Adrenal gland (tissue), 12 donors: ENCODE measurements around the gene GALNT6. TPM values are rescaled to one million over a fixed set of nuclear protein-coding genes. Genes with fewer than 3 reads are reported as not detected.

Experiments
- DNase-seq, 7 donors: peaks; one replicate each; pipeline ENCODE4 v3.0.0-alpha.2; 2019 to 2020
- H3K27ac ChIP-seq, 5 donors: fragments of 200-600 bp; sonication (generic) in 4 of 5; 1 replicate in 3 of 5; 2 replicates in 2 of 5; pipeline versions ENCODE4 v1.5.1 to v1.8.0; 2016 to 2020; ENCODE audit warnings: mild to moderate bottlenecking in 1 of 5
- H3K27me3 ChIP-seq: fragments of 200-600 bp; 2 replicates; pipeline ENCODE4 v1.8.0; 2021
- H3K36me3 ChIP-seq, 2 donors: fragments of 200-600 bp; replicated peaks in 1 of 2; 1 replicate in 1 of 2; 2 replicates in 1 of 2; pipeline versions ENCODE4 v1.5.1 to v1.8.0; 2018 to 2022
- H3K4me1 ChIP-seq, 2 donors: fragments of 200-600 bp; replicated peaks in 1 of 2; 1 replicate in 1 of 2; 2 replicates in 1 of 2; pipeline versions ENCODE4 v1.5.1 to v1.8.0; 2018 to 2021
- H3K4me3 ChIP-seq, 4 donors: fragments of 200-600 bp; sonication (generic) in 3 of 4; one replicate each; pipeline ENCODE4 v1.5.1; 2016 to 2018
- H3K9me3 ChIP-seq, 3 donors: fragments of 200-600 bp; sonication (generic) in 1 of 3; replicated peaks in 1 of 3; 1 replicate in 2 of 3; 2 replicates in 1 of 3; pipeline versions ENCODE4 v1.5.1 to v1.8.0; 2016 to 2021
- CTCF ChIP-seq, 6 experiments: fragments of 450-650 bp in 4 of 6; fragments of 200-600 bp in 2 of 6; sonication (generic) in 1 of 6; IDR thresholded peaks; 1 replicate in 5 of 6; 2 replicates in 1 of 6; pipeline versions ENCODE4 v1.5.1 to v1.8.0; 2016 to 2021; ENCODE audit warnings: antibody characterized with exemption in 6 of 6, mild to moderate bottlenecking in 2 of 6, moderate library complexity in 1 of 6
- POLR2A ChIP-seq, 2 donors: fragments of 450-650 bp; IDR thresholded peaks; one replicate each; pipeline ENCODE4 v1.6.1; 2017; ENCODE audit warnings: antibody characterized with exemption in 2 of 2, mild to moderate bottlenecking in 2 of 2, moderate library complexity in 1 of 2
- WGBS, 4 donors: extraction: QIAGEN DNeasy Blood & Tissue Kit in 2 of 4; methylation state at CpG; one replicate each; pipeline versions ENCODE4 v1.1.5 to v1.1.7; 2013 to 2017; 5-methylcytosine and 5-hydroxymethylcytosine counted together
- intact Hi-C, 2 donors: fragments of 100-400 bp; cut with DNase I; formaldehyde crosslinking; loops; one replicate each; pipeline versions ENCODE4 v1.14.1 to v1.15.0; 2022 to 2023
- polyA plus RNA-seq, 3 donors: library from polyadenylated mRNA; stranded (reverse); fragments of 200-250 nt in 2 of 3; fragments of 350-450 nt in 1 of 3; fragmentation: Illumina TruSeq in 1 of 3; extraction: RNeasy Lipid Tissue Mini Kit (QIAGEN cat#74804) in 1 of 3; gene quantifications; one replicate each; pipeline ENCODE4 v1.2.3, GENCODE V29; 2013 to 2014
- total RNA-seq, 9 donors: library from RNA; depleted of rRNA in 4 of 9; stranded (reverse); fragments of >200 nt in 4 of 9; fragments of 120-200 nt in 1 of 9; fragmentation: NEBNext Ultra II Directional in 1 of 9; extraction: Animal tissue kit (Norgen Biotek cat#: 25700) in 1 of 9; gene quantifications; one replicate each; pipeline versions ENCODE4 v1.1.0 to v1.2.4, GENCODE V29; 2013 to 2023
- donor health status: healthy with polysubstance abuse.
- donor health status: Bipolar disorder and iron deficiency.
- donor health status: DM: yes; HTN: yes; CAD: no.
- donor health status: DM: no; HTN: no; CAD: no.
- donor health status: DM: no; HTN: no; CAD: no.
- donor health status: DM: yes; HTN: yes; CAD: no.

The GALNT6 gene
- total and polyA plus RNA-seq, 12 donors: 0.66 to 11.0 (median 5.1) TPM

GRCh38 chr12:51421266-51421884, 30.2 kb upstream of the GALNT6 start:
- peak; percentile 54 to 80 (median 65) for DNase-seq
- no peaks in the 10 kb centered on the region for H3K9me3 ChIP-seq
- H3K4me3 ChIP-seq: no peak overlapping the region
- H3K36me3 ChIP-seq: no peaks in the 10 kb centered on the region
- no peak overlapping the region for H3K27ac ChIP-seq
- peaks cover 4 to 10% of the 10 kb centered on the region in 2 donors for H3K4me1 ChIP-seq
- intact Hi-C loops: loop anchor here (5.0 to 10.0 kb wide), 2 partner anchors 111 to 403 kb away; no protein-coding TSS in a partner anchor
- TF ChIP-seq POLR2A (IDR thresholded peaks at IDR 0.05) (no peak), CTCF (IDR thresholded peaks at IDR 0.05) (peak; percentile 33 to 78 (median 68))
- 68 to 81% (median 72%) methylated on average over 4 to 5 of the region's 5 CpGs for WGBS, 4 donors
- H3K27me3 ChIP-seq: no peaks in the 10 kb centered on the region

GRCh38 chr12:51419425-51420193, 28.4 kb upstream of the GALNT6 start:
- intact Hi-C loops: loop anchor here (5.0 to 10.0 kb wide), 2 partner anchors 113 to 405 kb away; no protein-coding TSS in a partner anchor
- Histone ChIP-seq H3K4me1 (peaks cover 0 to 4% of the 10 kb centered on the region in 2 donors), H3K9me3 (no peaks in the 10 kb centered on the region), H3K27me3 (no peaks in the 10 kb centered on the region), H3K27ac (no peak overlapping the region), H3K4me3 (no peak overlapping the region), H3K36me3 (no peaks in the 10 kb centered on the region)
- no peak for DNase-seq
- TF ChIP-seq POLR2A (IDR thresholded peaks at IDR 0.05) (no peak), CTCF (IDR thresholded peaks at IDR 0.05) (no peak)
- 56 to 61% (median 59%) methylated on average over 11 of the region's 11 CpGs for WGBS, 4 donors

- no peaks in the 10 kb centered on the region for H3K9me3 ChIP-seq
- no peaks in the 10 kb centered on the region for H3K27me3 ChIP-seq
- no peak overlapping the region for H3K27ac ChIP-seq
- TF ChIP-seq POLR2A (IDR thresholded peaks at IDR 0.05) (no peak), CTCF (IDR thresholded peaks at IDR 0.05) (no peak)
- no peak overlapping the region for H3K4me3 ChIP-seq
- H3K36me3 ChIP-seq: no peaks in the 10 kb centered on the region
- no peak for DNase-seq
- intact Hi-C loops: no loop called here
- no peaks in the 10 kb centered on the region for H3K4me1 ChIP-seq
- 69 to 79% (median 70%) methylated on average over 4 of the region's 4 CpGs for WGBS, 4 donors
These were observed 26.6 kb upstream of the GALNT6 start for GRCh38 chr12:51417826-51418225.

GRCh38 chr12:51415931-51416330, 24.7 kb upstream of the GALNT6 start:
- peak in 1 of 7 donors; percentile 18 for DNase-seq

More at GRCh38 chr12:51415931-51416330, 24.7 kb upstream of the GALNT6 start:
- Histone ChIP-seq H3K4me1 (no peaks in the 10 kb centered on the region), H3K9me3 (no peaks in the 10 kb centered on the region), H3K36me3 (no peaks in the 10 kb centered on the region), H3K27ac (no peak overlapping the region), H3K4me3 (no peak overlapping the region), H3K27me3 (no peaks in the 10 kb centered on the region)
- WGBS, 4 donors: 68 to 78% (median 73%) methylated on average over 1 of the region's 1 CpG
- no peak for TF ChIP-seq POLR2A (IDR thresholded peaks at IDR 0.05)
- TF ChIP-seq CTCF (IDR thresholded peaks at IDR 0.05): no peak
- intact Hi-C loops: no loop called here
